ENCODE results near the gene SMAD2. TPM values are rescaled to one million over a fixed set of nuclear protein-coding genes. Genes with fewer than 3 reads are reported as not detected.

The SMAD2 gene
- total and polyA plus RNA-seq, 4 donors = 11.8 to 31.3 (median 22.8) TPM

DNA sequence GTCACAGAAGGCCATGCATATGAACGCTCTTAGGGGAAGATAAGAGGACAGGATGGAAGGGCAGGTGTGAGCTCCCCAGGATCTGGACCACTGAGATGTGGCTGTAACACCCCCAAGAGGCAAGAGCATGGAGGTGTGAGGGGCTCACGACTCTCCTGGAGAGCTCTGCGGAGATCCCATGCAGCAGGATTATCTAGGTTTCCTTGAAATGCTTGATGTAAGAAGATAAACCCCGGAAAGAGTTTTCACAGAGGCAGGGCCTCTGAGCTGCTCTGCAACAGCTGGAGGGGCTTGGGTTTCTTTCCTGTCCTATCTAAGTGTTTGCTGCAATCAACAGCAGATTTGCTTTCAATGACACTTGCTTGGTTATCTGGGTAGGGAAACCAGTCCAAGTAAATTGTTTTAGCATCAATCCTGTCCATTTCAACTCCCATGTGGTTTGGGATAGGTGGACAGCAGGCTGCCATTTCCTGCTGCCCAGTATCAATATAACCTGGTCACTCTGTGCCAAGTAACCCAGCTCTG lies 138.9 kb downstream of the SMAD2 start (continued):
- TF ChIP-seq EGR1 (IDR thresholded peaks at IDR 0.05; ENCODE audit: low read depth in 2 of 2) = no peak

DNA sequence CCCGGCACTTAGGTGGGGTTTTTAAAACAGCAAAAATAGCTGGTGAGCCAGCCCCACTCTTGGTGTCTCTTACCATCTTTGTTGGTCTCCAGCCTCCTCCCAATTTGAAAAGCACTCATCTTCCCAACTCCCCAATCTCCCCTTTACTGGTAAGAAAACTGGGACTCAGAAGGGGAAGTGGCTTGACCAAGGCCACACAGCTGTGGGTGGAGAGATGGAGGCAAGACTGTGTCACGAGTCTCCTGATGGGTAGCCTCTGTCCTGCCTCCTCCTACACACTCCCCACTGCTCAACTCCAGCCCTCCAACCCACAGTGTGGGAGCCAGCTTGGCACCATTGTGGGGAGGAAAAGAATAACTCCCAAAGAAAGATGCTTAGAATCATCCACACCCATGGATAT lies 140.4 kb downstream of the SMAD2 start:
- 79% methylated on average over 2 of the region's 2 CpGs for WGBS
- no peak for DNase-seq (ENCODE audit: low spot score)
- H3K4me3 ChIP-seq (ENCODE audit: low read depth in 1 of 3, low read length in 3 of 3) = no peak overlapping the region

DNA sequence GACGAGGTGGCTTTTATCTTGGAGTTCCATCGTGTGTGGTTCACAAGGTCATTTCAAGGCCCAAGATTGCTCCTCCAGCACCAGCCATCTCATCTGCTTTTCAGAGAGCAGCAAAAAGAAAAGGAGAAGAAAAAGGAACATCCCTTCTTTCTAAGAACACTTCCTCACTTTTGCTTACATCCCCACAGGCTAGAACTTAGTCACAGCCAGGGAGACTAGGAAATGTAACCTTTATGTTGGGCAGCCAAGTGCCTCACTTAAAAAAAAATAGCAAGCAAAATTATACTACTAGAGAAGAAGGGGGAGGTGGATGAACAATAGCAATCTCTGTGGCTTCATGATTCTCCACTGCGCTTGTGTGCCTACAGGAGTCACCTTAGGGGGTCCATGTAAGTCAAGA lies 141.8 kb downstream of the SMAD2 start:
- no peak overlapping the region for H3K9ac ChIP-seq (ENCODE audit: low read depth in 1 of 2, low read length in 2 of 2)
- no peak overlapping the region for H3K27ac ChIP-seq (ENCODE audit: low read depth in 1 of 2, low read length in 2 of 2)
- no peak overlapping the region for H3K4me3 ChIP-seq (ENCODE audit: low read depth in 1 of 3, low read length in 3 of 3)
- 76% methylated on average over 3 of the region's 3 CpGs for WGBS
- DNase-seq (ENCODE audit: low spot score) = no peak
- H3K4me1 ChIP-seq (ENCODE audit: control insufficient read depth in 4 of 4, insufficient read depth in 4 of 4, low read length in 3 of 4) = no peaks in the 10 kb centered on the region
- TF ChIP-seq RXRA (IDR thresholded peaks at IDR 0.05) (no peak), NR2F2 (IDR thresholded peaks at IDR 0.05) (no peak), HNF4G (IDR thresholded peaks at IDR 0.05) (no peak)
- TF ChIP-seq, protein P1, sequence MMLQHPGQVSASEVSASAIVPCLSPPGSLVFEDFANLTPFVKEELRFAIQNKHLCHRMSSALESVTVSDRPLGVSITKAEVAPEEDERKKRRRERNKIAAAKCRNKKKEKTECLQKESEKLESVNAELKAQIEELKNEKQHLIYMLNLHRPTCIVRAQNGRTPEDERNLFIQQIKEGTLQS (IDR thresholded peaks at IDR 0.05) = no peak
- TF ChIP-seq, protein P2, sequence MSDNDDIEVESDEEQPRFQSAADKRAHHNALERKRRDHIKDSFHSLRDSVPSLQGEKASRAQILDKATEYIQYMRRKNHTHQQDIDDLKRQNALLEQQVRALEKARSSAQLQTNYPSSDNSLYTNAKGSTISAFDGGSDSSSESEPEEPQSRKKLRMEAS (IDR thresholded peaks at IDR 0.05) = no peak
- H3K27me3 ChIP-seq (ENCODE audit: control insufficient read depth in 4 of 4, insufficient read depth in 4 of 4, low read length in 3 of 4) = no peaks in the 10 kb centered on the region
- H3K9me3 ChIP-seq (ENCODE audit: control insufficient read depth in 4 of 4, low read length in 3 of 4) = peaks cover 3 to 13% (median 8%) of the 10 kb centered on the region in 4 donors
- H3K36me3 ChIP-seq (ENCODE audit: control insufficient read depth in 4 of 4, insufficient read depth in 3 of 4, low read depth in 1 of 4, low read length in 3 of 4) = no peaks in the 10 kb centered on the region

More for the DNA sequence above, 140.4 kb downstream of the SMAD2 start:
- TF ChIP-seq EGR1 (IDR thresholded peaks at IDR 0.05; ENCODE audit: low read depth in 2 of 2) (no peak), FOXA1 (IDR thresholded peaks at IDR 0.05) (no peak), RXRA (IDR thresholded peaks at IDR 0.05) (no peak), YY1 (IDR thresholded peaks at IDR 0.05) (no peak), GABPA (IDR thresholded peaks at IDR 0.05 in 1 of 2, conservative IDR thresholded peaks at IDR 0.05 in 1 of 2) (no peak)
- TF ChIP-seq, protein P3, sequence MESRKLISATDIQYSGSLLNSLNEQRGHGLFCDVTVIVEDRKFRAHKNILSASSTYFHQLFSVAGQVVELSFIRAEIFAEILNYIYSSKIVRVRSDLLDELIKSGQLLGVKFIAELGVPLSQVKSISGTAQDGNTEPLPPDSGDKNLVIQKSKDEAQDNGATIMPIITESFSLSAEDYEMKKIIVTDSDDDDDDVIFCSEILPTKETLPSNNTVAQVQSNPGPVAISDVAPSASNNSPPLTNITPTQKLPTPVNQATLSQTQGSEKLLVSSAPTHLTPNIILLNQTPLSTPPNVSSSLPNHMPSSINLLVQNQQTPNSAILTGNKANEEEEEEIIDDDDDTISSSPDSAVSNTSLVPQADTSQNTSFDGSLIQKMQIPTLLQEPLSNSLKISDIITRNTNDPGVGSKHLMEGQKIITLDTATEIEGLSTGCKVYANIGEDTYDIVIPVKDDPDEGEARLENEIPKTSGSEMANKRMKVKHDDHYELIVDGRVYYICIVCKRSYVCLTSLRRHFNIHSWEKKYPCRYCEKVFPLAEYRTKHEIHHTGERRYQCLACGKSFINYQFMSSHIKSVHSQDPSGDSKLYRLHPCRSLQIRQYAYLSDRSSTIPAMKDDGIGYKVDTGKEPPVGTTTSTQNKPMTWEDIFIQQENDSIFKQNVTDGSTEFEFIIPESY (IDR thresholded peaks at IDR 0.05) = no peak
- H3K27me3 ChIP-seq (ENCODE audit: control insufficient read depth in 4 of 4, insufficient read depth in 4 of 4, low read length in 3 of 4) = no peaks in the 10 kb centered on the region
- no peaks in the 10 kb centered on the region for H3K4me1 ChIP-seq (ENCODE audit: control insufficient read depth in 4 of 4, insufficient read depth in 4 of 4, low read length in 3 of 4)
- H3K9me3 ChIP-seq (ENCODE audit: control insufficient read depth in 4 of 4, low read length in 3 of 4) = peaks cover under 1 to 3% (median under 1%) of the 10 kb centered on the region in 4 donors
- no peaks in the 10 kb centered on the region for H3K36me3 ChIP-seq (ENCODE audit: control insufficient read depth in 4 of 4, insufficient read depth in 3 of 4, low read depth in 1 of 4, low read length in 3 of 4)
- no peak overlapping the region for H3K9ac ChIP-seq (ENCODE audit: low read depth in 1 of 2, low read length in 2 of 2)
- no peak overlapping the region for H3K27ac ChIP-seq (ENCODE audit: low read depth in 1 of 2, low read length in 2 of 2)

DNA sequence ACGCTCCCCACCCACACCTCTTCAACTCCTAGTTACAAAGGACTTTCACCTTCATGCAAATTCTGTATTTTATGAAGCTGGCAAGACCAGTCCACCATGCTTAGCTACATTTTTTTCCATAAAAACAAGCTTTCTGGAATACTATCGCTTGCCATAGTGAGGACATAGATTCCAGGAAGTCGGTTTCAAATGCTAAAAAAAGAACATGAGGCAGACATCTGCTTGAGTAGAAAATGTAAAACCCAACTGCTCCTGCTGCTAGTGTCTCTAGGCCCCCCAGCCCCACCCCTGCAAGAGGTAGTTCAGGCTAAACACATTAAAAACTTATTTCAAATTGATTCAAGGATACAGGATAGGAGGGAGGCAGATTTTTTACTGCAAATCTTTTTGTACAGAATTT lies 148.9 kb downstream of the SMAD2 start:
- H3K9me3 ChIP-seq (ENCODE audit: control insufficient read depth in 4 of 4, low read length in 3 of 4) = peaks cover 6 to 13% (median 8%) of the 10 kb centered on the region in 4 donors
- no peaks in the 10 kb centered on the region for H3K4me1 ChIP-seq (ENCODE audit: control insufficient read depth in 4 of 4, insufficient read depth in 4 of 4, low read length in 3 of 4)
- H3K27me3 ChIP-seq (ENCODE audit: control insufficient read depth in 4 of 4, insufficient read depth in 4 of 4, low read length in 3 of 4) = peaks cover 0 to 2% (median 0%) of the 10 kb centered on the region in 4 donors
- no peaks in the 10 kb centered on the region for H3K36me3 ChIP-seq (ENCODE audit: control insufficient read depth in 4 of 4, insufficient read depth in 3 of 4, low read depth in 1 of 4, low read length in 3 of 4)
- no peak overlapping the region for H3K4me3 ChIP-seq (ENCODE audit: low read depth in 1 of 3, low read length in 3 of 3)
- DNase-seq (ENCODE audit: low spot score) = no peak
- no peak overlapping the region for H3K27ac ChIP-seq (ENCODE audit: low read depth in 1 of 2, low read length in 2 of 2)
- H3K9ac ChIP-seq (ENCODE audit: low read depth in 1 of 2, low read length in 2 of 2) = no peak overlapping the region
- WGBS = 82% methylated on average over 3 of the region's 3 CpGs
- no peak for TF ChIP-seq EGR1 (IDR thresholded peaks at IDR 0.05; ENCODE audit: low read depth in 2 of 2)
- TF ChIP-seq NR2F2 (IDR thresholded peaks at IDR 0.05) = no peak
- TF ChIP-seq HNF4A (conservative IDR thresholded peaks at IDR 0.05) = no peak
- TF ChIP-seq JUND (IDR thresholded peaks at IDR 0.05) = no peak
- TF ChIP-seq RXRA (IDR thresholded peaks at IDR 0.05) = no peak
- TF ChIP-seq, protein P4, sequence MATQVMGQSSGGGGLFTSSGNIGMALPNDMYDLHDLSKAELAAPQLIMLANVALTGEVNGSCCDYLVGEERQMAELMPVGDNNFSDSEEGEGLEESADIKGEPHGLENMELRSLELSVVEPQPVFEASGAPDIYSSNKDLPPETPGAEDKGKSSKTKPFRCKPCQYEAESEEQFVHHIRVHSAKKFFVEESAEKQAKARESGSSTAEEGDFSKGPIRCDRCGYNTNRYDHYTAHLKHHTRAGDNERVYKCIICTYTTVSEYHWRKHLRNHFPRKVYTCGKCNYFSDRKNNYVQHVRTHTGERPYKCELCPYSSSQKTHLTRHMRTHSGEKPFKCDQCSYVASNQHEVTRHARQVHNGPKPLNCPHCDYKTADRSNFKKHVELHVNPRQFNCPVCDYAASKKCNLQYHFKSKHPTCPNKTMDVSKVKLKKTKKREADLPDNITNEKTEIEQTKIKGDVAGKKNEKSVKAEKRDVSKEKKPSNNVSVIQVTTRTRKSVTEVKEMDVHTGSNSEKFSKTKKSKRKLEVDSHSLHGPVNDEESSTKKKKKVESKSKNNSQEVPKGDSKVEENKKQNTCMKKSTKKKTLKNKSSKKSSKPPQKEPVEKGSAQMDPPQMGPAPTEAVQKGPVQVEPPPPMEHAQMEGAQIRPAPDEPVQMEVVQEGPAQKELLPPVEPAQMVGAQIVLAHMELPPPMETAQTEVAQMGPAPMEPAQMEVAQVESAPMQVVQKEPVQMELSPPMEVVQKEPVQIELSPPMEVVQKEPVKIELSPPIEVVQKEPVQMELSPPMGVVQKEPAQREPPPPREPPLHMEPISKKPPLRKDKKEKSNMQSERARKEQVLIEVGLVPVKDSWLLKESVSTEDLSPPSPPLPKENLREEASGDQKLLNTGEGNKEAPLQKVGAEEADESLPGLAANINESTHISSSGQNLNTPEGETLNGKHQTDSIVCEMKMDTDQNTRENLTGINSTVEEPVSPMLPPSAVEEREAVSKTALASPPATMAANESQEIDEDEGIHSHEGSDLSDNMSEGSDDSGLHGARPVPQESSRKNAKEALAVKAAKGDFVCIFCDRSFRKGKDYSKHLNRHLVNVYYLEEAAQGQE (IDR thresholded peaks at IDR 0.05) = no peak
- TF ChIP-seq, protein P3 (IDR thresholded peaks at IDR 0.05) = no peak
- TF ChIP-seq, protein P2 (IDR thresholded peaks at IDR 0.05) = no peak
- no peak for TF ChIP-seq HNF4G (IDR thresholded peaks at IDR 0.05)
- TF ChIP-seq, protein P1 (IDR thresholded peaks at IDR 0.05) = no peak
- TF ChIP-seq TAF1 (conservative IDR thresholded peaks at IDR 0.05) = no peak
- TF ChIP-seq SP1 (IDR thresholded peaks at IDR 0.05) = no peak

Measured in liver (tissue), 9 donors.